DMS53 treated with DMSO at 0.1 percent for 48 hours (cell line): ENCODE measurements around the gene TGM4.
"Not testable (repeated sequence)": the region's sequence is repeated elsewhere in the genome, so short reads cannot be mapped to it uniquely, and the experiment has no call there.

ENCODE experiments used
- DNase-seq: peaks from one replicate; lab custom pipeline; 2025; ENCODE audit not compliant: unreplicated experiment; lab: John Stamatoyannopoulos, UW

TGM4 gene

DNA sequence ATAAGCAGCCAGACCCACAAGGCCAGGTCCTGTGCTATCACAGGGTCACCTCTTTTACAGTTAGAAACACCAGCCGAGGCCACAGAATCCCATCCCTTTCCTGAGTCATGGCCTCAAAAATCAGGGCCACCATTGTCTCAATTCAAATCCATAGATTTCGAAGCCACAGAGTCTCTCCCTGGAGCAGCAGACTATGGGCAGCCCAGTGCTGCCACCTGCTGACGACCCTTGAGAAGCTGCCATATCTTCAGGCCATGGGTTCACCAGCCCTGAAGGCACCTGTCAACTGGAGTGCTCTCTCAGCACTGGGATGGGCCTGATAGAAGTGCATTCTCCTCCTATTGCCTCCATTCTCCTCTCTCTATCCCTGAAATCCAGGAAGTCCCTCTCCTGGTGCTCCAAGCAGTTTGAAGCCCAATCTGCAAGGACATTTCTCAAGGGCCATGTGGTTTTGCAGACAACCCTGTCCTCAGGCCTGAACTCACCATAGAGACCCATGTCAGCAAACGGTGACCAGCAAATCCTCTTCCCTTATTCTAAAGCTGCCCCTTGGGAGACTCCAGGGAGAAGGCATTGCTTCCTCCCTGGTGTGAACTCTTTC lies 39.6 kb downstream of the TGM4 start:
- DNase-seq: no peak

GRCh38 chr3:44914936-44915335 lies 40.5 kb downstream of the TGM4 start:
- no peak for DNase-seq

- no peak for DNase-seq
Measured at GRCh38 chr3:44915702-44916438, 41.5 kb downstream of the TGM4 start.

GRCh38 chr3:44918087-44918486 lies 43.7 kb downstream of the TGM4 start:
- DNase-seq: no peak

DNA sequence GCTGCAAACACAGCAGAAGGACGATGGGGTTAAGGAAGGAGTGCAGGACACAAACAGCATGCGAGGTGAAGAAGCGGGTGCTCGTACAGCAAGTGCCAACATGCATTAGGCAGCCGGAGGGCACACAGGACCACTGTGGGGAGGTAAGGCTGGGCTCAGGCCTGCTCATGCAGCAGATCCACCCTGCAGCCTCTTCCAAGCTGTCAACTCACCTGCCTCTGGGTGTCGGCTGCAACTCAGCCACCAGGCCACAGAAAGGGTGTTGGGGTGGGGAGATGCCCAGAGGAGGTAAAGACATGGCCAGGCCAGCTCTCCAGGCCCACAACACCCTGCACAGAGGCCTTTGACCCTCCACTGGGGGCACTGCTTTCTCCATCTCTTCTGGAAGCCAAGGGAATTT lies 44.2 kb downstream of the TGM4 start:
- DNase-seq: no peak

DNA sequence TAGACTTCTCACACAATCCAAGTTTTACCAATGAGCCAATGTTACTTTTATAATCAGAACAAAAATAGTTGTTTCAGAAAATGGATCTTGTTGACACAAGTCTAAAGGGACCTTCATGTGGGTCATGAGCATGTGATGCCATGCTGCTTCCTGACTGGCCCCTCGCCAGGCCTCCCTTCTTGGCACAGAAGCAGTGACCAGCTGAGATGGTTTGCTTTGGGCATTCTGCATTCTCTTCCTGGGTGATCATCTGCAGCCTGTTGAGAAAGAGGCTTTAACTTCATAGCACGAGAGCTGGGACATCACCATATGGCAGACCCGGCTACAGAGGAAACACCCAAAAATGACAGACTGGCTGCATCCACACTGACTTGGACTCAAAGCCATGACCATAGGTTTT lies 45.7 kb downstream of the TGM4 start:
- DNase-seq: no peak

- DNase-seq: no peak
Measured at GRCh38 chr3:44923632-44924456, 49.4 kb downstream of the TGM4 start.

DNA sequence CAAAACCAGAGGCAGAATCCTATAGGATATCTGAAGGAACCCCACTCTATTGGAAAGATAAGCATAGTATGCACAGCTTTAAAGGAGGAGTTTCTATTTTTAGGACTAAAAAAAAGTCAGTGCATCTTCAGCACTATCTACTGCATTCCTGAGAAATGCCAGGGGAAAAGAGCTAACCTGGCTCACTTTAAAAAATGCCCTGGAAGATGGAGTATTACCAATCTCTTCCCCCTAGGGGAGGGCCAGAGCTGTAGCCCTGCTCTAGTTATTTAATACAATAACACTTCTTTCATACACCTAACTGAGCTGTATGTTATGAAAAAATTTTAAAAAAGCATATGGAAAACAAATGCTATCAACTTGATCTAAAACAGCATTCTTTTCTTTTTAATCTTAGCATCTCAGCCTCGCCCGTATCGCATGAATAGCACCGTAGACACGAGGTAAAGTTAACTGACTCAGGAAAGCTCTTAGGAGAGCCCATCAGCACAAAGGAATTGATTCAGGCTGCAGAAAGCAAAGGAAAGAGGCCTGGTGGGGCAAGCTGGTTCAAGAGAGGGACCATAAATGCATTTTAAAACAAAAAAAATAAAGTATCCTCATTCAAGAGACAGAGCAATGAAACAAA lies 50.2 kb downstream of the TGM4 start:
- no peak for DNase-seq

GRCh38 chr3:44926172-44926571 lies 51.8 kb downstream of the TGM4 start:
- no peak for DNase-seq

DNA sequence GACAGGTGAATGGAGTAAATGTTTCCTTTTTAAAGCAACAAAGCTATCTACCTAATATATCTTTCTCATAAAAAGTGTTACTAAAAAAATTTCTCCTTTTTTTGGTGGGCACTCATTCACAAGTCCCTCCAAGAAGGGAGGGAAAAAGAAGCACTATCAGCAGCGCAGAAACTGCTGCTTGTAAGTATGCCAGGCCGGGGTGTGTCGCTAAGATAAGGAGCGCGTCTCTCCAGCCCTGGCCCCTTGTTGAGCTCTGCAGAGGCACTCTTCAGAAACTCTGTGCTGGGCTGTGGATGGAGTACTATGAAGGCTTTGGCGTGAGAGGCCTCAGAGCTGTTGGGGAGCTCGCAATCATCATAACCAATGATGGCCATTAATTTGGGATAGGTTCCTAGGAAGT lies 52.5 kb downstream of the TGM4 start:
- DNase-seq: no peak

- DNase-seq: no peak
Measured at GRCh38 chr3:44927371-44927770, 53.0 kb downstream of the TGM4 start.

GRCh38 chr3:44929782-44930181 lies 55.4 kb downstream of the TGM4 start:
- DNase-seq: no peak

DNA sequence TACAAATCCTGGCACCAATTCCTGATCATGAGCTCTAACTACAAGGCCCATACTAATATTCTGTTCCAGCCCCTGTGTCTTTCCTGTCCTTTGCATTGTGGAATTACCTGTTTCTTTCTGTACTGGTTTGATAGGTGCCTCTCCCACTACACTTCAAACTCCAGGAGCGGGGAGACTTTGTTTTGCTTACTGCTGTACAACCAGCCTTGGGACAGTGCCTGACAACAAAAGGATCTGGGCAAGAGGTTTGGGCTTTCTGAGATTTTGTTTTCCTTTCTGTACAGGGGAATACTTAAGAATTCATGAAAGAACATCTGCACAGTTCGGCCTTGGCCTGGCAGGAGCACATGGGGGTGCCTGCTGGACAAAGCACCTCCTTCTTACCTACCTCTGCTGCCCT lies 56.5 kb downstream of the TGM4 start:
- DNase-seq: no peak

- no peak for DNase-seq
Measured at GRCh38 chr3:44931791-44932190, 57.4 kb downstream of the TGM4 start.

DNA sequence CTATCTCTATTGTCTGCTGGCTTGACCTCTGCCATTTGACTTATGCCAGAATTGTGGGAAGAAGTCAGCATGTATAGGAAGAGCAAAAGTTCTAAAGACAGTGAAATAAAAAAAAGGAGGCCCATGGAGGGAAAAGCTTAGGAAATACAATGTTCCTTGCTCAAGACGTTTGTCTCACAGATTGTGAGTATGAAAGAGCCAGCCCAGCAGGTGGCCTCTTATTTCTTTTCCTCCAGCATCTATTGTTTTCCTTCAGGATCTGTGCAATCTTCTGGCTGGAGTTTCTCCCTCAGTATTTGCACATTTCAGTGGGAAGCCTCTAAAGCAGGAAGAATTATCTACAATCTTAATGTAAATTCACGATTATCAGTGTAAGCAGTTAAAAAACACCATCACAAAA lies 57.9 kb downstream of the TGM4 start:
- DNase-seq: no peak

GRCh38 chr3:44932986-44933944 lies 58.9 kb downstream of the TGM4 start:
- DNase-seq: no peak

GRCh38 chr3:44939581-44940036 lies 65.2 kb downstream of the TGM4 start:
- DNase-seq: no peak

DNA sequence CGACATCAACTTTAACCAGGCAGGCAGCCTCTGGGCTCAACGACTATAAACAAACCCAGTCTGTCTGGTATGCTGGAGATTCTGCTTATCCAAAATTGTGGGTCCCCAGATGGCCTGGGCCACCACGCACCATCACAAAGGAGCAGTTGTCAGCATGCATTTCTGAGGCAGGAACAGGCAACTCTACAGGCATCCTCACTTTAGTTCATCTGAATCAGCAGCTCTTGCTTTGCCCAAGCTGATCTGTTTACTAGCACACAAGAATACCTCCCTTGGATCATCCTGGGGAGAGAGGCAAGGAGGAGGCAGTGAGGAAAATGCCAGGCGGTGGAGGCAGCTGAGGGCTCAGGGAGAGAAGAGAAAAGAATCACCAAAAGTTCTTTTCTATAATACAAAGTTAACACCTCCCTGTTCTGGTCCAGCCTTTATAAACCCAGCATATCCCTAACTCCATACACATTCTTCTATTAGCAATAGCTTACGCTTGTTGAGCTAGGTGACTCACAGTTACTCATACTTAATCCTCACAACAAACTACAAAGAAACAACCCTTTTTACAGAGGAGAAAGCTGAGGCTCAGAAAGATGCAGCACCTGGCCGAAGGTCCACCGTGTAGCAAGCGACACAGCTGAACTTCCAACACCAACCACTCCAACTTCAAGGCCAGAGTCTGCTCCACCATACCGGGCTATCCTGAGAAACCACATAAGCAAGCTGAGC lies 68.0 kb downstream of the TGM4 start:
- no peak for DNase-seq

- DNase-seq: no peak
Measured at GRCh38 chr3:44948239-44948638, 73.8 kb downstream of the TGM4 start.

DNA sequence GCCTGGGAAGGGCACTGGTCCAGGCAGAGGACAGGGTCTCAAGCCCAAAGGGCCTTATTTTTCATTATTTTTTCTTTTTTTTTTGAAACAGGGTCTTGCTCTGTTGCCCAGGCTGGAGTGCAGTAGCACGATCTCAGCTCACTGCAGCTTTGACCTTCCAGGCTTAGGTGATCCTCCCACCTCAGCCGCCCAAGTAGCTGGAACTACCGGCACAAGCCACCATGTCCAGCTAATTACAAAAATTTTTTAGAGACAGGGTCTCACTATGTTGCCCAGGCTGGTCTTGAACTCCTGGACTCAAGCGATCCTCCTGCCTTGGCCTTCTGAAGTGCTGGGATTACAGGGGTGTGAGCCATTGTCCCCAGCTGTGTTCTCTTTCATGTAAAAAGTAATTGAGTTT lies 75.4 kb downstream of the TGM4 start:
- not testable (repeated sequence) for DNase-seq
